ENCODE data around the gene NCKAP5. TPM values are rescaled to one million over a fixed set of nuclear protein-coding genes. Genes with fewer than 3 reads are reported as not detected.

NCKAP5 gene
- total RNA-seq, 4 donors from 2014 or later = 2.7 to 11.7 (median 5.6) TPM

DNA sequence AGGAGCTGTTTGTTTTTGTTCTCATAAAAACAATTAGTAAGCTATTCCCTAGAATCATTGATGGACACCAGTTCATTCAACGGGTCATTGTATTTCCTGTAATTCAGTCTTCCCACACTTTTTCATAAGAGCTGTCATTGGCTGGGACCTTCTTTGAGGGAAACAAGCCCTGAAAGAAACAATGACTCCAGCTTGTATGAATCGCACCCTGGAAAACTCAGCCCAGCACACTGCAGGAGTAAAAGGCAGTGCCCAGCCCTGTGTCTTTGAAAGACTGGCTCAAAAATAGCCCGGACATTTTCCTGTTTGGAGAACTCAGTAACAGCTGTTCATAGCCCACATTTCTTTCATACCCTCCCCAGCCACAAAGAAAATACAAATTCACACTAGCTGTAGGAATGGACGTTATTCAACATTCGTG lies 81.5 kb downstream of the NCKAP5 start:
- 20 to 23% methylated on average over 5 of the region's 5 CpGs for WGBS, 2 donors
- TF ChIP-seq EP300 (IDR thresholded peaks at IDR 0.05) = no peak

DNA sequence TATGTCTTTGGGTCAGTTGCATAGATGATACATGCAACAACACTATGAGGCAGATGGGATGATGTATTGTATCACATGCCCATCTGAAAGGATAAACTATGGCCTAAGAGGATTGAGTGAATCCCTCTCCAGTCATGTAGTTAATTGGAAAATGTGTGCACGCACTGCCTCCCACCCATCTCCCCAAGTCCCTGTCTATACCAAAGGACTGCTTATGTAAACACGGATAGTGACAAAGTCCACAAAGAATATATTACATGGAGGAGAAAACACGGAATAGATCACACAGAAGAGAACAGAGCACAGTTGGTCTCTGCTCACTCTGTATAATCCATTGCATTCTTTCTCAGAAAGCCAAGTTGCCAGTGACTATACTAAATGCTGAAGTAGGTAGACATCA lies 82.4 kb downstream of the NCKAP5 start:
- no peak for DNase-seq (ENCODE audit: low spot score in 2 of 2)
- no peak overlapping the region for H3K4me3 ChIP-seq
- H3K4me1 ChIP-seq = peaks cover 0 to 12% (median 6%) of the 10 kb centered on the region in 4 donors
- TF ChIP-seq POLR2A (IDR thresholded peaks at IDR 0.05) (no peak), EP300 (IDR thresholded peaks at IDR 0.05) (no peak)
- TF ChIP-seq, protein P1, sequence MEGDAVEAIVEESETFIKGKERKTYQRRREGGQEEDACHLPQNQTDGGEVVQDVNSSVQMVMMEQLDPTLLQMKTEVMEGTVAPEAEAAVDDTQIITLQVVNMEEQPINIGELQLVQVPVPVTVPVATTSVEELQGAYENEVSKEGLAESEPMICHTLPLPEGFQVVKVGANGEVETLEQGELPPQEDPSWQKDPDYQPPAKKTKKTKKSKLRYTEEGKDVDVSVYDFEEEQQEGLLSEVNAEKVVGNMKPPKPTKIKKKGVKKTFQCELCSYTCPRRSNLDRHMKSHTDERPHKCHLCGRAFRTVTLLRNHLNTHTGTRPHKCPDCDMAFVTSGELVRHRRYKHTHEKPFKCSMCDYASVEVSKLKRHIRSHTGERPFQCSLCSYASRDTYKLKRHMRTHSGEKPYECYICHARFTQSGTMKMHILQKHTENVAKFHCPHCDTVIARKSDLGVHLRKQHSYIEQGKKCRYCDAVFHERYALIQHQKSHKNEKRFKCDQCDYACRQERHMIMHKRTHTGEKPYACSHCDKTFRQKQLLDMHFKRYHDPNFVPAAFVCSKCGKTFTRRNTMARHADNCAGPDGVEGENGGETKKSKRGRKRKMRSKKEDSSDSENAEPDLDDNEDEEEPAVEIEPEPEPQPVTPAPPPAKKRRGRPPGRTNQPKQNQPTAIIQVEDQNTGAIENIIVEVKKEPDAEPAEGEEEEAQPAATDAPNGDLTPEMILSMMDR (IDR thresholded peaks at IDR 0.05) = no peak
- 60 to 86% methylated on average over 3 of the region's 3 CpGs for WGBS, 2 donors
- H3K27ac ChIP-seq = no peak overlapping the region
- H3K9me3 ChIP-seq = no peaks in the 10 kb centered on the region
- no peaks in the 10 kb centered on the region for H3K27me3 ChIP-seq
- H3K36me3 ChIP-seq = no peaks in the 10 kb centered on the region

More for the DNA sequence above, 81.5 kb downstream of the NCKAP5 start:
- H3K4me1 ChIP-seq = peaks cover 0 to 18% (median 6%) of the 10 kb centered on the region in 4 donors
- no peak overlapping the region for H3K27ac ChIP-seq
- no peak for DNase-seq (ENCODE audit: low spot score in 2 of 2)
- no peaks in the 10 kb centered on the region for H3K36me3 ChIP-seq
- H3K9me3 ChIP-seq = no peaks in the 10 kb centered on the region
- H3K4me3 ChIP-seq = no peak overlapping the region
- no peaks in the 10 kb centered on the region for H3K27me3 ChIP-seq

DNA sequence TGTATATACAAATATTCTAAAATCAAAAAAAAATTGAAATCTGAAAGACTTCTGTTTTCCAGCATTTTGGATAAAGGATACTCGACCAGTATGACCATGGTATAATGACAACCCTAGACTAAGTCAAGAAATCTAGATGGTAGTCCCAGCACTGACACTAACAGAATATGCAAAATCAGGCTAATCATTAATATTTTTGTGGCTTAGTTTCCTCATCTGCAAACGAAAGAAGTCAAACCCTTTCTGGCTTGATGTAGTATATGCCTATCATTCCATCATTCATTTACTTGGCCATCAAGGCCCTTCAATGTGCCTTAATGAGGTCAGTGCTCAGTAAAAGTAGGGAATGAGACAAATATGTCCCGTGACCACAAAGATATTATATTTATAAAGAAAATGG lies 83.5 kb downstream of the NCKAP5 start:
- Histone ChIP-seq H3K27ac (no peak overlapping the region), H3K27me3 (no peaks in the 10 kb centered on the region), H3K4me3 (no peak overlapping the region), H3K4me1 (peaks cover 0 to 2% (median under 1%) of the 10 kb centered on the region in 4 donors), H3K36me3 (no peaks in the 10 kb centered on the region), H3K9me3 (no peaks in the 10 kb centered on the region)
- DNase-seq (ENCODE audit: low spot score in 2 of 2) = no peak
- TF ChIP-seq, protein P1 (IDR thresholded peaks at IDR 0.05) = no peak
- TF ChIP-seq EP300 (IDR thresholded peaks at IDR 0.05) = no peak
- no peak for TF ChIP-seq POLR2A (IDR thresholded peaks at IDR 0.05)
- WGBS, 2 donors = 87 to 91% methylated on average over 3 of the region's 3 CpGs

DNA sequence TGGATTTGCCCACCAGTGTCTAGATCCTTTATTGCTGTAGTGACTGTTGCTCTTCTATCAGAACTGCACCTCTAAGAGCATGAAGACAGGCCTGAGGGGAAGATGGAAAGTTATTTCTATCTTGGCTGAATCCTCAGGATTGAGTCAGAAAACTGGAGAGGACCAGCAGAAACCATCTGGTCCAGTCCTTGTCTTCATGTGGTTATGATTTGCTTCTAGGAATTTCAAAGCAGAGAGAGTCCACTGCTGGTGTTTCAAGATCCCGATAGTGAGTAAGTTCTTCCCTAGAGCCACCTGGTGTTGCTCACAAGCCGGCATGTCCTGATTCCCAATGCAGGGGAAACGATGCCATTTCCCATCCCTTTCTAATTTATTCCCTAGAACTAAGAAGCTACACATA lies 84.2 kb downstream of the NCKAP5 start:
- WGBS, 2 donors = 76 to 77% methylated on average over 3 of the region's 3 CpGs
- H3K27ac ChIP-seq = no peak overlapping the region

DNA sequence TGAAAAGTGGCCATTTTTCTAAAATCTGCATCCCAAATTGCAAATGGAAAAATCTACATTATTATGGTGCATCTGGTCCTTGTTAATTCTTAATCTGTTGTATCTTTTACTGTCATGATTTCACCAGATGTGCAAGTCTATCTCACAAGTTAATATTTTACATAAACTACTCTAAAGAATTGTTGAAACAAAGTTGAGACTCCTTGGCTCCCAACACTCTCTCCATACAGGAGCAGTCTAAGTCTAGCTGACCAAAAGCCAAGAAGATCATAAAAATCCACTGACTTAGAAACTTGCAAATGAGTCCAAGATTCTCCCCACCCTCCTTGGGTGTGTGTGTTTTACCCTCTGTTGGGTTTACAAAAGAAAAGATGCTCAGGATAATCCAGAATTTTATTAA lies 85.1 kb downstream of the NCKAP5 start:
- Histone ChIP-seq H3K36me3 (no peaks in the 10 kb centered on the region), H3K27ac (no peak overlapping the region), H3K9me3 (no peaks in the 10 kb centered on the region), H3K4me3 (no peak overlapping the region), H3K27me3 (no peaks in the 10 kb centered on the region), H3K4me1 (no peaks in the 10 kb centered on the region)
- DNase-seq (ENCODE audit: low spot score in 2 of 2) = no peak
- TF ChIP-seq, protein P1 (IDR thresholded peaks at IDR 0.05) = no peak
- TF ChIP-seq EP300 (IDR thresholded peaks at IDR 0.05) (no peak), POLR2A (IDR thresholded peaks at IDR 0.05) (no peak)

More for the DNA sequence above, 84.2 kb downstream of the NCKAP5 start:
- H3K9me3 ChIP-seq = no peaks in the 10 kb centered on the region
- no peaks in the 10 kb centered on the region for H3K36me3 ChIP-seq
- no peak for DNase-seq (ENCODE audit: low spot score in 2 of 2)
- no peak overlapping the region for H3K4me3 ChIP-seq
- H3K4me1 ChIP-seq = no peaks in the 10 kb centered on the region
- H3K27me3 ChIP-seq = no peaks in the 10 kb centered on the region
- no peak for TF ChIP-seq EP300 (IDR thresholded peaks at IDR 0.05)
- no peak for TF ChIP-seq POLR2A (IDR thresholded peaks at IDR 0.05)
- TF ChIP-seq, protein P1 (IDR thresholded peaks at IDR 0.05) = no peak
